ENCODE data around the gene MYBBP1A. TPM values are rescaled to one million over a fixed set of nuclear protein-coding genes. Genes with fewer than 3 reads are reported as not detected.
"Not testable (repeated sequence)": the region's sequence is repeated elsewhere in the genome, so short reads cannot be mapped to it uniquely, and the experiment has no call there.

Gene MYBBP1A
- total RNA-seq, 1 experiment from 2014 or later, result 45.3 TPM

GRCh38 chr17:4590981-4591453, 35.8 kb upstream of the MYBBP1A start:
- DNase-seq (ENCODE audit: low read depth), result no peak

- DNase-seq (ENCODE audit: low read depth), result not testable (repeated sequence)
Measured at GRCh38 chr17:4590042-4590441, 34.9 kb upstream of the MYBBP1A start.

DNA sequence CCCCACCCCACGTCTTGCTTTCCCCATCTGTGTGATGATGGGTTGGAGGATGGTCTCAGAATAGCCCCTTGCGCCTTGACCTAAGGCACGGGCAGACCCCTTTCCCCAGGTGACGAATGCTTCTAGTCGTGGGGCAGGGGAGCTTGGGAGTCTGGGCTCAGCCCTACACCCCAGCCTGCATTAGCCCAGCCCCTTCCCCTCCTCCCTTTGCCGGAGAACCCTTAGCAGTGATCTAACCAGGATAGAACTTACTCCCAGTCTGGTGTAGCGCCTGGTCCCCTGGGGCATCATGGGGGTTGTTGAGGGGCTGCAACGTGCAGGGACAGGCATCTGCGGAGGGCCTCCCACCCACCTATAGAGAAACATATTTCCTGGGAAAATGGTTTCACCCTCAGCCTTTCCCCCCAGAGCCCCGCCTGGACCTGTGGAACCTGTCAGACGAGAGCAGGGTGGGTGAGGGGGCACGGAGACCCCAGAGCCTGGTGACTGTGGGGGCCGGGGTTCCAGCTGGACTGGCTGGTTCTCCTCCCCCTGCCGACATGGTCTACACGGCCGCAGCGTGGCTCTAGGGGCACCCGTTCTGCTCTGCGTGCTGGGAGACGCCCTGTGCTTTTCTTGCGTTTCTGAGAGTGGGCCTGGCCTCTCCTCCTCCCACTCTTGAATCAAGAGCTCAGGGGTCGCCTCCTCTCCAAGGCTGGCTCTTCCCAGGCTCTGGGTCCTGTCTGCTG, 33.9 kb upstream of the MYBBP1A start:
- no peak for DNase-seq (ENCODE audit: low read depth)

- no peak for DNase-seq (ENCODE audit: low read depth)
Measured at GRCh38 chr17:4588391-4588790, 33.2 kb upstream of the MYBBP1A start.

GRCh38 chr17:4587803-4588202, 32.6 kb upstream of the MYBBP1A start:
- DNase-seq (ENCODE audit: low read depth), result no peak

DNA sequence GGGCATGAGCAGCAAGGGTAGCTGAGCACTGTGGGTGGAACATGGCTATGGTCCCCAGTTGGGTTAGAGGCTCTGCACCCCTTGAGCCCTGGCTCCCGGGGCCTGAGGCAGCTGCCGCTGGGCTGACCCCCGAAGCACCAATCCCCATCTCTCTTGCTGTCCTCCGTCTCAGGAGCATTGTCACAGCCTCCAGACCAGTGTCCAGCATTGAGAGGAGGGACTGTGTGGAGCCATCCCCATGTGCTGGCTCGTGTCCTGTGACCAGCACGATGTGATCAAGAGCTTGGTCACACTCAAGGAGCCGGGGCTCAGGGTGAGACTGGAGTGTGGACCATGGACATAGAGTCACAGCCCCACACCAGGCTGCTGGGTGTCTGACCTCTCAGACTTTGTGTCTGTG, 32.0 kb upstream of the MYBBP1A start:
- DNase-seq (ENCODE audit: low read depth), result no peak

DNA sequence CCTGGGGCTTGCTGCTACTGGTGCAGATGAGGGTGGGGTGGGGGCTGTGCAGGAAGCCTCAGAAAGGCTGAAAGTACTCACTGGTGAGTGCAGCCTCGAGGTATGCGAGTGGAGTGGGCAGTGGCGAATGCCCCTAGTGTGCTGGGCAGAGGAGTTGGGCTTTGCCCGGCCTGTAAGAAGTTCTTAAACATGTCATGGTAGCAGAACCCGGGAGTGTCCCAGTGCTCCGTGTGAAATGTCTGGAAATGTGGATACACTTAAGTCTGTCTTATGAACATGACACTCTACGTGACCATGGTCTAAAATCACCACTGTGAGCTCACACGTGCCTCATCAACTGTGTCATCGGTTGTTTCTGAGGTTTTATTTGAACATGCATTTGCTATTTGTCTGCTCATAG, 30.9 kb upstream of the MYBBP1A start:
- no peak for DNase-seq (ENCODE audit: low read depth)

- no peak for DNase-seq (ENCODE audit: low read depth)
Measured at GRCh38 chr17:4585638-4585994, 30.4 kb upstream of the MYBBP1A start.

GRCh38 chr17:4584917-4585637, 29.9 kb upstream of the MYBBP1A start:
- DNase-seq (ENCODE audit: low read depth), result no peak

- DNase-seq (ENCODE audit: low read depth), result no peak
Measured at GRCh38 chr17:4584101-4584916, 29.1 kb upstream of the MYBBP1A start, which contains the start of gene SMTNL2. TSS of gene SMTNL2 (plus strand) at chr17:4584529. CDS start at chr17:4584606, 77 bp downstream.

GRCh38 chr17:4583782-4584100, 28.6 kb upstream of the MYBBP1A start:
- DNase-seq (ENCODE audit: low read depth), result no peak

DNA sequence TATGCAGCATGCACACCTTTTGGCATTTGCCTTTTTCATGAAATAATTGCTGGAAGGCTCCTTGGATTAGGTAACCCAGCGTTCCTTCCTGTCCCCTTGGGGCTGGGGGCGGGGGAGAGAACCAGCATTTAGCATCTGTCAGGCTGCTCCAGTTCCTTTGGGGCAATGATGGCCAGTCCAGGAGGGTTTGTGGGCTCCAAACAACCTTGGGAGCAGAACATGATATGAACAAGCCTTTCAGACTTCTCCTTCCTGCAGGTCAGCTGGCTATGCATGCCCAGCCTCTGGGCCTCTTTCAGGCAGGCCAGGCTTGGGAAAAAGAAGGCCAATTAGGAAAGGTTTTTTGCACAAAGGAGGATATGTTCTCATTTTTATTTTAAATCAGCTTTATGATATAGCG, 28.0 kb upstream of the MYBBP1A start:
- no peak for DNase-seq (ENCODE audit: low read depth)

DNA sequence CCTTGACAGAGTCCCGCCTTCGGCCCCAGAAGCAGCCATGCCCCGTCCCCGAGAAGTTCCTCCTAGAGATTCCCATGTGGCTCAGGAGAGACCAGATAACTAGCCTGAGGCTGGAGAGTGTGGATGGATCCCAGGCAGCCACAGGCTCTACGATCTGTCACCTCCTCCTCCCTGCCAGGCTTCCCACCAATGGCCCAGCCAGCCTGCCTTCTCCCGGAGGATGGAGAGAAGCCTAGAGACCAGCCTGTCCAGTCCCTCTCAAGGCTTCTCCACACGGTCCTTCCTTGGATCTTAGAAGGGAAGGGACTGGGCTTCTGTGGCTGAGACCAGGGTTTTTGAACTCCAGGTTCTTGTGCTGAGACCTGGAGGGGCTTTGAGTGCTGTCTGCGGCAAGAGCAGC, 27.5 kb upstream of the MYBBP1A start:
- DNase-seq (ENCODE audit: low read depth), result no peak

DNA sequence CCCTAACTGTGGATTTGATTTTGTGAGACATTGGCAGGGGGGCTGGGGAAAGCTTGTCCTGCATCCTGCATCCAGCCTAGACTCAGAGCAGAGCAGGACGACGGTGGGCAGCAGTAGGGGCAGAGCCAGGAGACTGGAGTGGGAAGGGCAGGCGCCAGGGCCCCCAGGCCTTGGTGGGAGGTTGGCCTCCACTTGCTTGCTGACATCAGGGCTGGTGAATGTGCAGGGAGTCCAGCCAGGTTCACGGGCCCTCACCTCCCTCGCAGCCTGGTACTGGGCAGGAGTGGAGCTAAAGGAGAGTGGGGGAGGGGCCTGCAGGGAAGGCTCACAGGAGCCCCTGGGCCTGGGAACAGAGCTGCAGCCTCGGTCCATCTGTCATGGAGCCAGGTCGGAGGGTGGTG, 26.9 kb upstream of the MYBBP1A start:
- DNase-seq (ENCODE audit: low read depth), result no peak

DNA sequence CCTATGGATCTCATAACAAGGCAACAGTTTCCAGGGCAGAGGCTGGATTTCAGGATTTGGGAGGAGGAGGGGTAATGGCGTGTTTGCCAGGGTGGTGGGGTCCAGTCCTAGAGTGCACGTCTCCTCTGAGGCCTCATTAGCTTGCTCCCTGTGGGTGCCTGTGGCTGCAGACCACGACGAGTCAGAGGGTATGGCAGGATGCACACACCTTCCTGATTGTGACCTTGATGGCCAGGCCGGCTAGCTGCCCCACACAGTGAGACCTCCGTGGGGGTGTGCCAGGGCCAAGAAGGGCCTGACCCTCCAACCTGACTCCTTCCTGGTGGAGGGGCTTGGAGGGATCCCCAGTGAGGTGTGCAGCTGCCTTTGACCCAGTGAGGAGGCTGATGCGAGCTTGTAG, 25.1 kb upstream of the MYBBP1A start:
- DNase-seq (ENCODE audit: low read depth), result no peak

DNA sequence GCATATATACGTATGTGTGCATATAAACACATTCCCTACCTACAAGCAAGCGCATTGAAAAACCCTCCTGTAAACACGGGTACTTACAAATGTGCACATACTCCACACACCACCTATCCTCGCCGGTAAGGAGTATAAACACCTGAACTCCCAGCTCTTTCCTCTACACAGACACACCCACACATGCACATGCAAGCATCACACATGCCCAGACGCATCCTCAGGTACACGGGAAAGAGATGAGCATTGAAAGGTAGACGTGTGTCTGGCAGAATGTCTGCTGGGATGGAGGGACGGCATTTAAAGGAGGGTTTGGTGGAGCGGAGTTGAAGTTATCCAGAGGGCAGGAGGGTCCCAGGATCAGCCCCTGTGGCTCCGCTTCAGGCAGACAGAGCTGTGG, 24.5 kb upstream of the MYBBP1A start:
- DNase-seq (ENCODE audit: low read depth), result no peak

DNA sequence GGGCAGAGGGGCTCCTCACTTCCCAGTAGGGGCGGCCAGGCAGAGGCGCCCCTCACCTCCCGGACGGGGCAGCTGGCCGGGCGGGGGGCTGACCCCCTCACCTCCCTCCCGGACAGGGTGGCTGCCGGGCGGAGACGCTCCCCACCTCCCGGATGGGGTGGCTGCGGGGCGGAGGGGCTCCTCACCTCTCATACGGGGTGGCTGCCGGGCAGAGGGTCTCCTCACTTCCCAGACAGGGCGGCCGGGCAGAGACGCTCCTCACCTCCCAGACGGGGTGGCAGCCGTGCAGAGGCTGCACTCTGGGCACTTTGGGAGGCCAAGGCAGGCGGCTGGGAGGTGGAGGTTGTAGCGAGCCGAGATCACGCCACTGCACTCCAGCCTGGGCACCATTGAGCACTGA, 23.2 kb upstream of the MYBBP1A start:
- DNase-seq (ENCODE audit: low read depth), result not testable (repeated sequence)

DNA sequence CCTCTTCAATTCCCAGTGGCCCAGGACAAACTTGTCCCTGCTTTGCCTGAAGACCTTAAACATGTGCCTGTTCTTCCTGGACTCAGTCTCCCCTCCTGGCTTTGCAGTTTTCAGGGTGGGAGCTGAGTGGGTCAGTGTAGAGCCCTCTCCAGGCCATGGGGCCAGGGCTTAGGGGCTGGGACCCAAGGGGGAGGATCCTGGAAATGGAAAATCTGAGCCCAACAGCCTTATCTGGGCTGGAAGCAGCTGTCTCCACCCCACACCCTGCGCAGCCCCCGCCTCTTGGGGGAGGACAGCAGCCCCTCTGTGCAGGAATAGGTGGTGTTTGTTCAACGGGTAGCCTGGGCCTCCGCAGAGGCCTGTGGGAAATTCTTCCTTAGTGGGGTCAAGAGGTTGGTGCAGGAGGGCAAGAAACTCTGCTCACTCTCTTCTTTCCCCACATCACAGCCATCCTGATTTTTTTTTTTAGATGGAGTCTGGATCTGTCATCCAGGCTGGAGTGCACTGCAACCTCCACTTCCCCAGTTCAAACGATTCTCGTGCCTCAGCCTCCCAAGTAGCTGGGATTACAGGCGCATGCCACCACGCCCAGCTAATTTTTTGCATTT, 22.3 kb upstream of the MYBBP1A start:
- DNase-seq (ENCODE audit: low read depth), result no peak

DNA sequence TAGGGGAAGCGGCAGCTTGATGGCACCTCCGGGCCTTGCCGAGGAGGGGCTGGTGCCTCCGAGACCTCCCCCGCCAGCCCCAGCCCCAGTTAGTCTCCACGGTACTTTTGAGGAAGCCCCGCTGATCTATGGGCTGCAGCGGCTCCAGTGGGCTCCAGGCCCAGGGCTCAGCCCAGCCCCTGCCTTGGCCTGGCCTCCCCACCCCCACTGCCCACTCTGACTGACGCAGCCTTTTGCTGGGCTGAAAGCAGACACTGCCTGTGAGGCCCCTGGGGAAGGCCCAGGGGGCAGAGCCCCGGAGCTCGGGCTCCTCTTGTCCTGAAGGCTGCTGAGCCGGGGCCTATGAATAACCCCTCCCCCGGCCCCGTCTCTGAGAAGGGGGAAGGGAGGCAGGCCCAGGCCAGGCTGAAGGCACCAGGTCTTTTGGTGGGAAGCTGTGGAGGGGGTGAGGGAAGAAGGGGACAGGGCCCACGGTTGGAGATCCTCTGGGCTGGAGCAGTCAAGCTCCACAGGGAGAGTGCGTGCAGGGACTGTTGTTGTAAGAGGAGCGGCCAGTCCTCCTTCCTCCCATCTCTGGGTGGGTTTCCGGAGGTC, 21.6 kb upstream of the MYBBP1A start:
- no peak for DNase-seq (ENCODE audit: low read depth)

DNA sequence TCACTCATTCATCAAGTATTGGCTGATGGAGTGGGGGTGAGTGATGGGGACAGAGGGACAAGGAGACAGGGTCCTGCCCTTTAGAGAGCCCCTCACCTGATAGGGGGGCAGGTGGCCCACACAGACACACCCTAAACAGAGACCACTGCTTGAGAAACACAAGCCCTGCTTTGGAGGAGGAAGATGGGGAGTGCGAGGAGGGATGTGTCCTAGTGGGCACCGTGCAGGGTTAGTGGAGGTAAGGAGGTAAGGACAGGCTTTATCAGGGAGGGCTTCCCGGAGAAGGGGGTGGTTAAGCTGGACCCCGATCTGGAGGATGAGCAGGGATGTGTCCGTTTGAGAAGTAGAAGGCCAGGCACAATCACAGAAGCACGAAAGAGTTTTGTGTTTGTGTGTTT, 21.0 kb upstream of the MYBBP1A start:
- DNase-seq (ENCODE audit: low read depth), result no peak

GRCh38 chr17:4574448-4575045, 19.4 kb upstream of the MYBBP1A start:
- DNase-seq (ENCODE audit: low read depth), result no peak
